GM18508 (cell line): Measurements from ENCODE around the gene KBTBD6.
"Not testable (repeated sequence)": the region's sequence is repeated elsewhere in the genome, so short reads cannot be mapped to it uniquely, and the experiment has no call there.

Experiments used
- ATAC-seq: cut with Tn5 transposase; IDR thresholded peaks from one replicate; pipeline ENCODE4 v1.9.1; 2021; ENCODE audit warnings: moderate number of reproducible peaks; ENCODE audit not compliant: insufficient read depth, unreplicated experiment

KBTBD6 gene

GRCh38 chr13:41136396-41137031 is 3.9 kb upstream of the KBTBD6 start:
- ATAC-seq = no peak

DNA sequence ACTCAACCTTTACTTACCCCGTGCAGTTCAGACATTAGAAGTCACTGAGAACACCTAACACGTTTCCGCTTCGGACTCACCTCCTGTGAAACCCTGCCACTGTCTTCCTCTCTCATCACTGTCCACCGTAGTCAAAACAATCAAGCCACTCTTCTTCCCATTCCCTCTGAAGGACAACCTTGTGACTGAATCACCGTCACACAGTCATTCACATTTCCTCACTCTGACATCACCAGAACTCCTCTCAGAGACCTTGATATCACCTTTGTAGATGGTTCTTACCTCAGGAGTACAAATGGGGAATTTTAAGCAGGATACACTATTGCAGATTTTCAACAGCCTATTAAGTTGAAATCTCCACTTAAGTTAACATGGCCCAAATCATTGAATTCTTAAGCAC is 1.3 kb upstream of the KBTBD6 start:
- ATAC-seq = no peak

DNA sequence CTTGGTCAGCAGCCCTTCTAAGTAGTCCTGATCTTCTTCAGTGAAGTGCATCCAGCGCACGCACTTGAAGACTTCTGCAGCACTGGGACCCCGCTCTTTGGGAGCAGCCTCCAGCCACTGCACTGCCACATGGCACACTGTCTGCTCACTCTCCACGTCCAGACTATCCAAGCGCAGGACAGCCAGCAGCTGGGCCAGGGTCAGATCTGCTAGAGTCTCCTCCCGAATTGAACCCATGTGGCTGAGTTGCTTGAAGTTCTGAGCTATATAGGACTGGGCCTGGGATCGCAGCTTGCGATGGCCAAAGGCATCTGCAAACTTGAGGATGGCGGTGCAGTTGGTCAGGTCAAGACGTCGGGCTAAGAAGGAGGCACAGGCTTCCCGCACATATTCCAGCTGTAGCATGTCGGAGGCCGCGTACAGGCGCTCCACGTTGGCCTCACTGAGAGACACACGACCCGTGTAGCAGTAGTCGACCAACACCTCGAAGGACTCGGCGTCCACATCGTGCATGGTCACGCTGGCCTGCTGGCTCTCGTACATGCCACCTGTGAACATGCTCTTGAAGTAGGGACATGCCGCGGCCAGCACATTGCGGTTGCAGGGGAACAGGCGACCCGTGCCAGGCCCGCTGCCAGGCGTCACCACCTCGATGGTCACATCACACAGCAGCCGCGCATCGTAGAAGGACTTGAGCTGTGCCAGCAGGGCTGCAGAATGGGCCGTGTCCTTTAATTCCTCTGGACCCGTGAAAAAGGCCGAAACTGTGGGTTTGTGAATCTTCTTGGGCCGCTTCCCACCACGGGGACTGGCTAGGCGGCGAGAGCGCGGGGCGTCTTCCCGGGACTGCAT is 716 bp downstream of the KBTBD6 start:
- ATAC-seq = not testable (repeated sequence)

- not testable (repeated sequence) for ATAC-seq
These were observed 1.4 kb downstream of the KBTBD6 start for GRCh38 chr13:41131189-41131588.

DNA sequence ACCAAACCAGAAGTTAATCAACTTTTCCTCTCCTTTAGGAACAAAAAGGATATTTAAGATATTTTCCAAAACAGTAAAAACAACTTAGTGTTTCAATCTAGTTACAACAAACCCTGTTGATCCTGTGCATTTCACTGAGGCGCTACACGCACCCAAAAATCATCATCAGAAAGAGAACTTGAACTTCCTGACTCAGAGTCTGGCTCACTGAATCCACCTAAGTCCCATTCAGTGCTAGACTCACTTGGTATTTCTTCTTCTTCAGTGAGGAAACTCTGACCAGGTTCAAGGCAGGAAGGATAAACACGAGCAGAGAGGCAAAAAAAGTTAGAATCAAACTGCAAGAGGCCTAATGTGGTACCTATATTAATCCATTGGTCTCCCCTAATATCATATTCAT is 2.2 kb downstream of the KBTBD6 start:
- no peak for ATAC-seq

DNA sequence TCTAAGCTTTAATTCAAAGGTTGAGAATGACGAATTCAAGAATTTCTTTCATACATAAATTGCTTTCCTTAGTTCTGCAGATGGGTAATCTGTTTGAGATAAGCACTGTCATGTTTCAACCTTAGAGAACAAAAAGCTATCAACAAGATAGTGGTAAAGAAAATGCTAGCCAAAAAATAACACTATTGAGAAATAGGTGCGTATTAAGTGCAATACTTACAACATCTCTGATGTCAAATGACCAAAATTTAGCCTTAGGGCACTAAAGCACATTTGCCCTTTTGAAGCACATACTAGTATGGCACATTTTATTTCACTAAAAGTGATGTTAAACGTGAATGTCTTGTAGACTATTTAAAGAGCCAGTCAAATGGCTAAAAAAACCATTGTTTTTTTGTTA is 4.9 kb downstream of the KBTBD6 start:
- ATAC-seq = no peak

- no peak for ATAC-seq
These were observed 9.8 kb downstream of the KBTBD6 start for GRCh38 chr13:41122838-41123237.

- no peak for ATAC-seq
These were observed 14.7 kb downstream of the KBTBD6 start for GRCh38 chr13:41117869-41118268.

- ATAC-seq = no peak
These were observed 21.1 kb downstream of the KBTBD6 start for GRCh38 chr13:41111454-41111853.

DNA sequence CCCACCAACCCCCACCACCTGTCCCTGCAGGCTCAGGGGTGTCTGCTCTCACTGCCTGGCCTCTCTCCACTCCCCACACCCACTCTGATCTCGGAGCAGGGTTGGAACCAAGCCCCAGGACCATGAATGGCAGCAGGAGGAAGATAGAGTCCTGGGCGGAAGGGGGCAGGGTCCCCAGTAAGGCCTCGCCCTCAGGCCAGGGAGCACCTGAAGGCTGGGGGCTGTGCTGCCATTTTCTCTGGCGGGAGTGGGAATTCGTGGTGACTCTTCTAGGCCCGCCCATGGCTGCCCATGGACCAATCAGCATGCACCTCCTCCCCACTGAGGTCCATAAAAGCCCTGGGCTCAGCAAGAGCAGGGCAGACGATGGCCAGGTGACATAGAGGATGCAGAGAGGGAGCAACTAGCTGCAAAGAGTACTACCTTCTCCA is 25.0 kb downstream of the KBTBD6 start:
- no peak for ATAC-seq

GRCh38 chr13:41107104-41107571 is 25.5 kb downstream of the KBTBD6 start:
- ATAC-seq = no peak

DNA sequence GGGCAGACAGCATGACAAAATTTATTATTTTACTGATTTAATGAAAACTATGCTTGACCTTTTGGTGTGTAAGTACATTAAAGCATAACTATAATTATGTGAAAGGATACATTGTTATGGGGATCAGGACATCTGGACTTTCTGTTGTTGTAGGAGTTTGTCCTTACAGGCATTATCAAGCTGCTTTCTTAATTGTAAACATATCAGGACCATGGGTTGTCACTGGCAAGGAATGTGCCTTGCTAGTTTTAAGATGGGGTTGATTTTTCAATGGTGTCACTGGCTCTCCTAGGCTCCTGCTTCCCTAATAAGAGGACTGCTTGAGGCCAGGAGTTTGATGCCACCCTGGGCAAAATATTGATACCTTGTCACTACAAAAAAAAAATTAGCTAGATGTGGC is 32.6 kb downstream of the KBTBD6 start:
- ATAC-seq = no peak

DNA sequence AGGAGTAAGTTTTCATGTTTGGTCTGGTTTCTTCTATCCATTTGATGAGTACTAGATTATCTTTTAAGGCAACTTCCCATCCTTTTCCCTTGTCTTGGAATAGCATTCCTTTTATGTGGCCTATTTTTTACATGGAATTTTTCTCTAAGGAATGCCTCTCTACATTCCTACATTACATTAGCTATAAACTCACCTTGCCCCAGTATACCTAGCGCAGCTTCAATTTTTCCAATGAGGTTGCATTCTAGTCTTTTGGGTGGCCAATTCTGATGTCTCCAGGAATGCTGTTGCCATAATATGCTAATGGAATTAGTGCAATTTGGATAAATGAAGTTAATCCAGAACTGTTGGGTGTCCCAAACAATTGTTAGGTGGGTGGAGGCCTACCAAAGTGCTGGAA is 33.8 kb downstream of the KBTBD6 start:
- ATAC-seq = no peak

DNA sequence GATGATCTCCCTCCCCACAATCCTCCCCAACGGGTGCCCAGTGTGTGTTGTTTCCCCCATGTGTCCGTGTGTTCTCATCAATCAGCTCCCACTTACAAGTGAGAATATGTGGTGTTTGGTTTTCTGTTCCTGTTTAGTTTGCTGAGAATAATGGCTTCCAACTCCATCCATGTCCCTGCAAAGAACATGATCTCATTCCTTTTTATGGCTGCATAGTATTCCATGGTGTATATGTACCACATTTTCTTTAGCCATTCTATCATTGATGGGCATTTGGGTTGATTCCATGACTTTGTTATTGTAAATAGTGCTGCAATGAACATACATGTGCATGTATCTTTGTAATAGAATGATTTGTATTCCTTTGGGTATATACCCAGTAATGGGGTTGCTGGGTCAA is 36.9 kb downstream of the KBTBD6 start:
- not testable (repeated sequence) for ATAC-seq

GRCh38 chr13:41085961-41086585 is 46.5 kb downstream of the KBTBD6 start:
- ATAC-seq = no peak

DNA sequence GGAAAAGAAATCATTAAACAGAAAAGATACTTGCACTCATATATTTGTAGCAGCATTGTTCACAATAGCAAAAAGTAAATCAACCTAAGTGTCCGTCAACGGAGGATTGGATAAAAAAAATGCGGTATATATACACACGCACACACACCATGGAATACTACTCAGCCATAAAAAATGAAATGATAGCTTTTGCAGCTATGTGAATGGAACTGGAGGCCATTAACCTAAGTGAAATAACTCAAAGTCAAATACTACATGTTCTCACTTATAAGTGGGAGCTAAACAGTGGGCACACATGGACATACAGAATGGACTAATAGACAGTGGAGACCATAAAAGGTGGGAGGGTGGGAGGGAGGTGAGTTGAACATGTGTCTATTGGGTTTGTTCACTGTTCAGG is 52.9 kb downstream of the KBTBD6 start:
- no peak for ATAC-seq
